Measurements from ENCODE around the gene AGT.

AGT gene

GRCh38 chr1:230713915-230714764, at the start of gene AGT:
TSS of gene AGT (minus strand) at chr1:230714122. CDS start at chr1:230710823, 3,299 bp downstream.
- no peak for DNase-seq (ENCODE audit: low read depth in 2 of 2, low spot score in 1 of 2)

- no peak for DNase-seq (ENCODE audit: low read depth in 2 of 2, low spot score in 1 of 2)
Observed at GRCh38 chr1:230761443-230762167, 47.7 kb upstream of the AGT start.

GRCh38 chr1:230760360-230760827, 46.5 kb upstream of the AGT start:
- DNase-seq (ENCODE audit: low read depth in 2 of 2, low spot score in 1 of 2) = no peak

- DNase-seq (ENCODE audit: low read depth in 2 of 2, low spot score in 1 of 2) = no peak
Observed at GRCh38 chr1:230759369-230760065, 45.6 kb upstream of the AGT start.

- no peak for DNase-seq (ENCODE audit: low read depth in 2 of 2, low spot score in 1 of 2)
Observed at GRCh38 chr1:230758709-230759368, 44.9 kb upstream of the AGT start.

- DNase-seq (ENCODE audit: low read depth in 2 of 2, low spot score in 1 of 2) = no peak
Observed at GRCh38 chr1:230757856-230758708, 44.2 kb upstream of the AGT start.

GRCh38 chr1:230754796-230755195, 40.9 kb upstream of the AGT start:
- no peak for DNase-seq (ENCODE audit: low read depth in 2 of 2, low spot score in 1 of 2)

GRCh38 chr1:230753586-230754251, 39.8 kb upstream of the AGT start:
- no peak for DNase-seq (ENCODE audit: low read depth in 2 of 2, low spot score in 1 of 2)

GRCh38 chr1:230753191-230753585, 39.3 kb upstream of the AGT start:
- DNase-seq (ENCODE audit: low read depth in 2 of 2, low spot score in 1 of 2) = no peak

- DNase-seq (ENCODE audit: low read depth in 2 of 2, low spot score in 1 of 2) = no peak
Observed at GRCh38 chr1:230752407-230752806, 38.5 kb upstream of the AGT start.

GRCh38 chr1:230750986-230751625, 37.2 kb upstream of the AGT start:
- DNase-seq (ENCODE audit: low read depth in 2 of 2, low spot score in 1 of 2) = no peak

- no peak for DNase-seq (ENCODE audit: low read depth in 2 of 2, low spot score in 1 of 2)
Observed at GRCh38 chr1:230750576-230750975, 36.7 kb upstream of the AGT start.

GRCh38 chr1:230749635-230750034, 35.7 kb upstream of the AGT start:
- DNase-seq (ENCODE audit: low read depth in 2 of 2, low spot score in 1 of 2) = no peak

- no peak for DNase-seq (ENCODE audit: low read depth in 2 of 2, low spot score in 1 of 2)
Observed at GRCh38 chr1:230749150-230749549, 35.2 kb upstream of the AGT start.

GRCh38 chr1:230747890-230748800, 34.2 kb upstream of the AGT start:
- DNase-seq (ENCODE audit: low read depth in 2 of 2, low spot score in 1 of 2) = no peak

- DNase-seq (ENCODE audit: low read depth in 2 of 2, low spot score in 1 of 2) = no peak
Observed at GRCh38 chr1:230747127-230747730, 33.3 kb upstream of the AGT start, which contains the start of gene CAPN9. TSS of gene CAPN9 (plus strand) at chr1:230747388. CDS start at chr1:230747497, 109 bp downstream.

GRCh38 chr1:230746617-230747016, 32.7 kb upstream of the AGT start:
- DNase-seq (ENCODE audit: low read depth in 2 of 2, low spot score in 1 of 2) = no peak

- DNase-seq (ENCODE audit: low read depth in 2 of 2, low spot score in 1 of 2) = no peak
Observed at GRCh38 chr1:230745071-230745470, 31.1 kb upstream of the AGT start.

Measured in stimulated activated CD8-positive, alpha-beta memory T cell treated with anti-CD3 and anti-CD28 coated beads, Interleukin-4, amount 100 ng/mL, for 1 hour (primary cell).